GM12873 (cell line): ENCODE measurements around the gene HTT.

Experiments used
- CTCF ChIP-seq: IDR thresholded peaks from 2 replicates; pipeline ENCODE4 v1.5.1; 2012; ENCODE audit warnings: low read depth, mild to moderate bottlenecking, moderate library complexity, low read length, control low read depth; ENCODE audit not compliant: insufficient read depth; ENCODE audit errors: missing control alignments

The HTT gene

DNA sequence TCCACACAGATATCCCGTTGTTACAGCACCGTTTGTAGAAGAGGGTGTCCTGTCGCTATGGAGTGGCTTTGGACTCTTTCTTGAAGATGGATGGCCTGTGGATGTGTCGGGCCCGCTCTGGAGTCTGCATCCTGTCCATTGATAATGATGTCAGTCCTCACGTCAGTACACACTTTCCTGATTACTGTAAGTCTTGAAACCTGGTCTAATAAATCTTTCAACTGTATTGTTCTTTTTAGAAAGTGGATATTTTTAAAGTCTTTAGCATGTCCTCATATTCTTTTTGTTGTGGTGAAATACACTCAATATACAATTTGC is 189.4 kb downstream of the HTT start:
- no peak for TF ChIP-seq CTCF

DNA sequence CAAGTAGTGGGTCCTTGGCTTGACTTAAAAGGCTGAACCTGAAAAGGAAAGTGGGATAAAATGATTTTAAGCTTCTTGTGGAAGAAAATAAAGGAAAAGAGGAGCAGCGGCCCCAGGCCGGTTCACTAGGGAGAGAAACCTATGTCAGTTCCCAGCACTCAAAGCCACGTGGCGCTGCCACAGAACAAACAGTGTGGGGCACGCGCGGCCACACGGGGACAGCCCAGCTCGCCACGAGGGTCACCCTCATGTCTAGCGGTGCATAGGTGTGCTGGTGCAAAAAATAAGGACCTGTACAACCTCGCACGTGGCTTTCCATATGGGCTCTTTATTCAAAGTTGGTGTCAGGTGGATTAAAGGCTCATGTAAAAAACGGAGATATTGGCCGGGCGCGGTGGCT is 191.6 kb downstream of the HTT start:
- TF ChIP-seq CTCF = no peak

GRCh38 chr4:3267576-3268394 is 193.3 kb downstream of the HTT start:
- TF ChIP-seq CTCF = no peak

DNA sequence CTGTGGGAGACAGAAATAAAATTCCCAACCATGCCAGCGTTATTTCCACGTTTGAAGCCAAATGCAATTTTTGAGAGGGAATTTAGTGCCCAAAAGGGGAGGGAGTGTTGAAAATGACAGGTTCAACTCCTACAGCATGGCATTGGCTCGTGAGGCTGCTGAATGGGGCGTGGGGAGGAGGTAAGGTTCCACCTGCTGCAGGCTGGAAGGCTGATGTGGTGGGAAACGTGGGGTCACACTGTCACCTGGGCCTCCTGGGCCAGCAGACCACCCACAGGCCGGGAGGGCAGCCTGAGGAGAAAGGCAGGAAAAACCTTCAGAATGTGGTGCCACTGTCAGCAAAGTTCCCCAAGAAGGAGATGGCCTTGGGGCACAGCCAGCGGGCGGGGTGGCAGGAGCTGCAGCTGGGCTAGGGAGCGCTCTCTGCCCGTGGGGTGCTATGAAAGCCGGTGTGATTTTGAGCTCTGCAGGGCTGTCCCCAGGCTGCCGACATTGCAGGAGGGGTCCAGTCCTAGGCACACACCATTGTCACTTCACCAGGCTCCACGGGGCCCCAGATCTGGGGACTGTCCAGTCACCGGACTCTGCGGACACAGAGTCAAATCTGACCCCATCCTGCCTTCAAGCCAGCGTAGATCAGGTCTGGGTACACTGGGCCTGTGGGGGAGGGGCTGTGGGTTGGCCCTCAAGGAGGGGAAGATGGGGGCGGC is 194.1 kb downstream of the HTT start:
- TF ChIP-seq CTCF = no peak

DNA sequence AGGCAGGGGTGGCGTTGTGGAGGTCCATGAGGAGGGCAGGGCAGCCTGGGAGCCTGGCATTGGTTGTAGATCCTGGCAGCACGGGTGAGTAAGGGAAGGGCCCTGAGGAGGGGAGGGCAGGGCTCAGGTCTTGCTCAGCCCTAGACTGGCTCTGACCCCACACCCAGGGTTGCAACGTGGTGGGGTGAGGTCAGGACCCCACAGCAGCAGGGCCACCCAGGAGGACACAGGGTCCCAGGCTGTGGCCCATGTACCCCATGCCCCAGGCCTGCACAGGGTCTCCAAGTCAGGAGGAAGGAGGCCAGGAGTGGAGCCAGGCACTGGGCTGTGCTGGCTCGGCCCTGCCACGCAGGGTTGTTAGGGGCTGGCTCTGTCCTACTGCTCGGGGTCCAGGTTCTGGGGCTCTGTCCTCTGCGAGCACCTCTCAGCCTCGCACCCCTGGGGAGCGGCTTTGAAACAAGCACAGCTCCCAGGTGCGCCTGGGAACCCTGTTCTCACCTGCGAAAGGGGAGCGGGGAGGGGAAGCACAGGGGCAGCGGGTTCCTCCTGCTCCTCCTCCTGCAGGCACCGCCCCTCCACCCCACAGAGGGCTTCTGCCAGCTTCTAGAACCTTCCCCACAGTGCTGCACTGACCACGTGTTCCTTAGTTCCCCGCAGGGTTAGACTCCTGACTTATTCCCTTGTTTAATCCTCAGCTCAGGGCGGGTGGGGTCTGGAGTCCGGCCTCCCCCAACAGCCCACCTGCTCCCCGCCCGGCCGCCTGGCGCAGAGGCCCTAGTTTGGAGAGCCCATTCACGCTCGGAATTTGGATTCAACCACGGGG is 194.8 kb downstream of the HTT start:
- no peak for TF ChIP-seq CTCF

- no peak for TF ChIP-seq CTCF
Measured at GRCh38 chr4:3269991-3270611, 195.6 kb downstream of the HTT start.
